Raji (cell line): Measurements from ENCODE around the gene RGS3.
A peak's percentile ranks its signal among the peaks of the same experiment; 100 is the strongest.

ENCODE experiments used
- POLR2A ChIP-seq: IDR thresholded peaks from 2 replicates; pipeline ENCODE4 v1.6.1; 2011; ENCODE audit warnings: low read depth, low read length, control low read depth; ENCODE audit not compliant: insufficient read depth

Gene RGS3

GRCh38 chr9:113511856-113512761 lies 48.6 kb downstream of the RGS3 start:
- TF ChIP-seq POLR2A = no peak

GRCh38 chr9:113513111-113513510 lies 49.6 kb downstream of the RGS3 start:
- no peak for TF ChIP-seq POLR2A

- TF ChIP-seq POLR2A = no peak
Observed at GRCh38 chr9:113513536-113513935, 50.0 kb downstream of the RGS3 start.

DNA sequence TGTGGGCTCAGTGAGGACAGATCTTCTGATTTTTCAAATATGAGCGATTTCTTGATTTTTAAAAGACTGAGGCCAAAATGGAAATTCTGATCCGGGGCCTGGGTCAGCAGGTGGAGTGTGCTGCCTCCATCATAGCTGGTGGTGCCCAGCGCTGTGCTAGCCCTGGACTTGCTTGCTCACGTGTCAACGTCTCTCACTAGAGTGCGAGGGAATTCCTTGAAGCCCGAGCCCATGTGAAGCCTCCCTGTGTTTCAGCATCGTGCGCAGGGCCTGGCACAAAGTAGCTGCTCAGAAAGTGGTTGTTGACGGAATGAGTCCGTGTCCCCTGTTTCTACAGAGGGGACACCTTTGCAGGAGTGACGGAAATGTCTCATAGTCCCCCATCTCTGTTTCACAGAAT lies 50.5 kb downstream of the RGS3 start:
- no peak for TF ChIP-seq POLR2A

DNA sequence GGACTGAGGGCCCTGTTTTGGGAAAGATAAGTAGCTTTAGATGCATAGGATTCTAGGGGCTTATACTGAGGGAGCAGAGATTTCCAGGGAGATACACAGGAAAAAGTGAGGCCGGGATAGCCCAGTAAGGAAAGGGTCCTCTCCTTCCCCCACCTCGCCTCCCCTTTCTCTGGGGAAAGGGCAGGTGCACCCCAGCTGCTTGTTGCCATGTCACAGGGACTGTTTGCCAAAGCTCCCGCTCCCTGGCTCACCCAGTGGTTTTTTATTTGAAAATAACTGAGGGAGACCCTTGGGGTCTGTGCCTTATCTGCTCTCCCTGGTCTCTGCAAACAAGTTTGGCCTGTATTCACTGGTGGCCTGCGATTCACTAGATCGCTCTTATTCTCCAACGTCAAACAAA lies 51.2 kb downstream of the RGS3 start:
- TF ChIP-seq POLR2A = no peak

- no peak for TF ChIP-seq POLR2A
Observed at GRCh38 chr9:113515862-113516261, 52.3 kb downstream of the RGS3 start.

DNA sequence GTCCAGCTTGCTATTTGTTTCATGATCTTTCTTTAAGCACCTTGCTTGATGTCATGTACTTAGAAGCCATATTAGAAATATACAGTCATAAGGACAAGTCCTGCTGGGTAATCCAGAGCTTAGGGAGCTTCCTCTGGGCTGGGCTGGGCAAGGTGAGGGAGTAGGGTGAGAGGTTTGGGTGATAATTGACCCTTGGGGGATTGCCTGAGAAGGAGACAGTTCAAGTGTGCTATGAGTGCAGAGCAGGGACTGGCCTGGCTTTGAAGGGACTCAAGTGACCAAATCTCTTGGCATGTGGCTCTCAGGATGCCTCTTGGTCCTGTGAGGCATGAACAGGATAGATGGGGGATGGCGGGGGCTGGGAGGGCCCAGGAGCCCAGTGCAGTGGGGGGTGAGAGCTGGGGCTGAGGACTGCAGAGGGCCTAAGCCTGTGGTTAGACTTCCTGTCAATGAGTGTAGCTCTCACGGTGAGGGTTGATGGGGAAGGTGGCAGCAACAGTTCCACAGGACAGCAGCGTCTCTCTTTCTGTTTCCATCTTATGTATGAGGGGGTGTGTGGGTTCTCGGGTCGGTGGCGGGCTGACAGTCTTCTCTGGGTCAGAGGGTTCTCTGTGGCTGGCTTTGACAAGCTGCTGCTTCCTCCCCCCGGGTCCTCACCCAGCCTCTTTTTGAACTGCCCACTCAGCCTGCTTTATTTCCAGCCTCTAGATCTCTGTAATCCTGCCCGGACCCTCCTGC lies 53.5 kb downstream of the RGS3 start:
- peak; percentile 73; the same call in 1 of the 2 replicates for TF ChIP-seq POLR2A

DNA sequence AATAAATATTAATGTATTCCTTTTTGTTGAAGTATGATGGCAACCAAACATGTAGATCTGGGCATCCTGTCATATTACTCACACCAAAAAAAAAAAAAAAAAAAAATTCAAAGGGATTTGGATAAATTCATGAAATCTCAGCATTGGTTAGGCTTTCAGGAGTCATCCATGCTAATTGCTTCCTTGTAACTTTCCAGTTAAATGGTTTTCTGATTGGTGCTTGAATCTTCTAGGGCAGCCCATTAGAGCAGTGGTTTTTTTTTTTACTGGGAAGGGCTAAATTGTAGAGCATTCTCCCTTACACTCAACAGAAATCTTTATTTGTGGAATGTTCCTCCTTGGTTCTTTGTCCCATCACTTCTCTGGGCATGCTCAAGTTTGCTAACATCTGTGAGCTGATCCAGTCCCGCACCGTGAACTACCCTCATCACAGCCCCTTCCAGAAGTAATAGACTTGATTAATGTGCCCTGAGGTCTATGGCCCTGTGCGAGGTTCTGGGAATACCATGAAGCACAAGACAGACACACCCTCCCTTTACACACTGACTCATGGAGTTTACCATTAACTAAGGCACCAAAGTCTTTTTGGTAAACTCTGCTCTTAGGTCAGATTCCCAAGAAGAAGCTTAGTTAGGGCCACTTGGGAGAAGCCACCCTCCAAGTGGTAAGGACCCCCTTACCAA lies 56.0 kb downstream of the RGS3 start:
- no peak for TF ChIP-seq POLR2A

- TF ChIP-seq POLR2A = no peak
Observed at GRCh38 chr9:113520109-113520642, 56.6 kb downstream of the RGS3 start.

- TF ChIP-seq POLR2A = no peak
Observed at GRCh38 chr9:113521693-113522255, 58.2 kb downstream of the RGS3 start.

DNA sequence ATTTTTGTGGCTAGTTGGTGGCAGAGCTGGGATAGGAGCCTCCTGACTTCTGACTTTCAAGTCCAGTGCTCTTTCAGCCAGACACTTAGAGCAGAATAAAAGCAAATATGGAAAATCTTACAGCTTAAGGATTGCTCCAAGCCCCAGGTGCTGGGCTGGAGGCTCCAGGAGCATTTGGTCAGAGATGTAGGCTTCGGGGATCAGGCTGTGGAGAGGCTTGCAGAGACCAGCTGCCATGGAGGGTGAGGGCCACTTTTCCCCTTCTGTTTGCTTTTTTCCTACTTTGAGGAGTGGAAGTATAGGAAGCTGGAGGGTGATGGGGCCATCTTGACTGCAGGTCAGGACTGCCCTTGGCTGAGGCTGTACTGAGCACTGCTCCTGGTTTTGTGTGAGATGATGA lies 58.9 kb downstream of the RGS3 start:
- TF ChIP-seq POLR2A = no peak

DNA sequence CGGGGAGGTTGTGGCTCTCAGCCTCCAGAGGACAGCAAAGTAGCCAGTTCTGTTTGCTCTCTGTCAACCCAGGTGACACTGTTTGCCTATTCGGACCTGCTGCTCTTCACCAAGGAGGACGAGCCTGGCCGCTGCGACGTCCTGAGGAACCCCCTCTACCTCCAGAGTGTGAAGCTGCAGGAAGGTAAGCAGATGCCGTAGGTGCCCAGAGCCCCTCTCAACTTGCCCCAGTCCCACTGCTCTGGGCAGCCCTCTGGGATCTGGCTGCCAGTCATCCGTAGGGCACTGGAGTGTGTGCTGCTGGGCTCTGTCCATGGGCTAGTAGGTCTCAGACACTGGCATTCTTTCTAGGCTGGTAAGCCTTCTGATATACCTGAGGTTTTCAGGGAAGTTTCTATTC lies 59.3 kb downstream of the RGS3 start:
- no peak for TF ChIP-seq POLR2A

DNA sequence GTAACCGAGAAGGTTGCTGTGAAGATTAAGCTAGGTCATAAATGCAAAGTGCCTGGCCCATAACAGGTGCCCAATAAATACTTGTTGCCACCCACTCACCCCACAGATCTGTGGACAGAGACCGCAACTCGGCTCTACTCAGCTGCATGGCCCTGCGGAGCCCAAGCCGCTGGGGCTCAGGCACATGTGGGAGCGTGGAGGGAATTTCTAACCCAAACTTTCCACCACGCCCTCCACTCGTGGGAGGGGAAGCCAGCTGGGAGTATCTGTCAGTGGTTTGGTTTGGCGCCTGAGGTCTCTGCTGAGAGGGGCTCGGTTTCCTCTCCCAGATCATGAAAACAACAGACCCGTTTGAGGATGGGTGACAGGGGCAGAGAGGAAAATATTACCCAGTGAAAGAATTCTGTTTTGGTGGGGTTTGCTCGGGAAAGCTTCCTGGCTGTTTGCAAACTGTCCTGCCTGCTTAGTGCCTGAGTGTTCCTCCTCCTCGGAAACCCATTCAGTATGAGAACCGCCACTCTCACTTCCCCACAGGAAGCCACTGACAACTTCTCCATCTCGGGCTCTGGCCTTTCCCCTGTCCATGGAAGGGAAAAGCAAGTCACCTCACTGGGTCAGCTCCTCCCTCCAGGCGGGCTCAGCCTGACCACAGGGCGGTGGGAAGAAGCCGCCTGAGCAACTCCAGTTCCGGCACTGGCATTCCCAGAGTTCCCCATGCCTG lies 60.1 kb downstream of the RGS3 start:
- 0 out of 2 replicates have a peak, but pooled peaks have one; percentile 41 for TF ChIP-seq POLR2A

DNA sequence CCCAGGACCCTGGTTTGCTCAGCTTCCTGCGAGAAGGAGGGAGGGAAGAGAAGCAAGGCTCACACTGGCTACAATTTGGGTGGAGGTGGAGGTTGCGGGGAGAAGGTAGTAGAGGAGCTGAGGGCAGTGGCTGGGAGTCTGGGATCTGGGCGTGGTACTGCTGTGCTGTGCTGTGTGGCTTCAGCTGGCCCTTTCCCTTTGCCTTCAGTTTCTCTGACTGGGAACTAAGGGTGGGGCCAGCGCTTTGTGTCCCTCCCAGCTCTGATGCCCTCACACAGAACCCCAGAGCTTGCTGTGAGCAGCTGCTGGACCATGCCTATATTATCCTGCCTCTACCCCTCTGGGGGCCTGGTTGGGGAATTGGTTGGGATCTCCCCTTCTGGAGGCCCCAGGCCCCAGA lies 60.9 kb downstream of the RGS3 start:
- TF ChIP-seq POLR2A = no peak
